Measurements from ENCODE around the gene RAPSN. TPM values are rescaled to one million over a fixed set of nuclear protein-coding genes. Genes with fewer than 3 reads are reported as not detected.

Gene RAPSN
- polyA plus RNA-seq, 1 donor (not counting 4 experiments of a cell fraction or from before 2014, with no cell fraction given), result 0.28 TPM

GRCh38 chr11:47487421-47487820, 38.5 kb upstream of the RAPSN start:
- no peaks in the 10 kb centered on the region for H3K9me3 ChIP-seq (ENCODE audit: control insufficient read depth, low read depth, low read length)
- no peak overlapping the region for H3K4me3 ChIP-seq (ENCODE audit: control insufficient read depth in 2 of 3, extremely low read depth in 1 of 3, insufficient read depth in 2 of 3, low read depth in 1 of 3, low read length in 3 of 3)

DNA sequence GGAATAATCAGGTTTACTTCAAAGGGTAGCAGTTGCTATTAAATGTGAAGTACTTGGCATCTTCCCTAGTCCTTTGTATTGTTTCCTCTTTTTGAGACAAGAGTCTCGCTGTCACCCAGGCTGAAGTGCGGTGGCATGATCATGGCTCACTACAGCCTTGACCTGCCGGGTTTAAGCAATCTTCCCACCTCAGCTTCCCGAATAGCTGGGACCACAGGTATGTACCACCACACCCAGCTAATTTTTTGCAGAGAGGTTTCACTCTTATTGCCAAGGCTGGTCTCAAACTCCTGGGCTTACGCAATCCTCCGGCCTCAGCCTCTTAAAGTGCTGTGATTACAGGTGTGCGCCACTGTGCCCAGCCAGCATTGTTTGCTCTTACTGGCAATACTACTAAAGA, 36.2 kb upstream of the RAPSN start:
- dilution Hi-C loops (cut with MboI; ENCODE audit: extremely low pct_ligation_motif_present, low sequenced_read_pairs), result no loop called here
- H3K4me2 ChIP-seq (ENCODE audit: control insufficient read depth, extremely low read depth, insufficient read depth, low read depth, low read length), result no peak overlapping the region
- no peaks in the 10 kb centered on the region for H3K27me3 ChIP-seq (ENCODE audit: control insufficient read depth, extremely low read depth, insufficient read depth, low read length)
- DNase-seq (ENCODE audit: low read depth, low spot score) (no peak), FAIRE-seq (no peak)
- no peaks in the 10 kb centered on the region for H3K4me1 ChIP-seq (ENCODE audit: control insufficient read depth, extremely low read depth, insufficient read depth, low read length)
- H2AFZ ChIP-seq (ENCODE audit: control insufficient read depth, low read length), result no peak overlapping the region
- H3K79me2 ChIP-seq (ENCODE audit: control insufficient read depth, insufficient read depth, low read length), result peaks cover 13% of the 10 kb centered on the region
- no peak for TF ChIP-seq EZH2 (IDR thresholded peaks at IDR 0.05; ENCODE audit: low read length)
- no peak overlapping the region for H3K4me3 ChIP-seq (ENCODE audit: control insufficient read depth in 2 of 3, extremely low read depth in 1 of 3, insufficient read depth in 2 of 3, low read depth in 1 of 3, low read length in 3 of 3)
- H3K36me3 ChIP-seq (ENCODE audit: control insufficient read depth in 2 of 2, extremely low read depth in 1 of 2, insufficient read depth in 2 of 2, low read length in 2 of 2), result peaks cover 29 to 34% of the 10 kb centered on the region in 2 experiments
- H4K20me1 ChIP-seq (ENCODE audit: control insufficient read depth, extremely low read depth, insufficient read depth, low read length), result peaks cover 3% of the 10 kb centered on the region
- H3K9ac ChIP-seq (ENCODE audit: control insufficient read depth, extremely low read depth, insufficient read depth, low read length), result no peak overlapping the region
- peaks cover 2% of the 10 kb centered on the region for H3K9me1 ChIP-seq (ENCODE audit: control insufficient read depth, extremely low read depth, insufficient read depth, low read length)
- H3K27ac ChIP-seq (ENCODE audit: control insufficient read depth, insufficient read depth, low read length), result no peak overlapping the region
- no peaks in the 10 kb centered on the region for H3K9me3 ChIP-seq (ENCODE audit: control insufficient read depth, low read depth, low read length)

More at GRCh38 chr11:47487421-47487820, 38.5 kb upstream of the RAPSN start:
- no peaks in the 10 kb centered on the region for H3K27me3 ChIP-seq (ENCODE audit: control insufficient read depth, extremely low read depth, insufficient read depth, low read length)
- TF ChIP-seq CTCF (optimal IDR thresholded peaks at IDR 0.05 in 1 of 3, IDR thresholded peaks at IDR 0.05 in 1 of 3, conservative IDR thresholded peaks at IDR 0.05 in 1 of 3; ENCODE audit: extremely low read depth in 1 of 3, insufficient read depth in 2 of 3, low read length in 3 of 3) (no peak), EZH2 (IDR thresholded peaks at IDR 0.05; ENCODE audit: low read length) (no peak)
- no peak for DNase-seq (ENCODE audit: low read depth, low spot score)
- H3K36me3 ChIP-seq (ENCODE audit: control insufficient read depth in 2 of 2, extremely low read depth in 1 of 2, insufficient read depth in 2 of 2, low read length in 2 of 2), result peaks cover 25 to 32% of the 10 kb centered on the region in 2 experiments
- H3K4me2 ChIP-seq (ENCODE audit: control insufficient read depth, extremely low read depth, insufficient read depth, low read depth, low read length), result no peak overlapping the region
- no peak for FAIRE-seq
- peaks cover 30% of the 10 kb centered on the region for H3K79me2 ChIP-seq (ENCODE audit: control insufficient read depth, insufficient read depth, low read length)
- H3K4me1 ChIP-seq (ENCODE audit: control insufficient read depth, extremely low read depth, insufficient read depth, low read length), result no peaks in the 10 kb centered on the region
- H2AFZ ChIP-seq (ENCODE audit: control insufficient read depth, low read length), result no peak overlapping the region
- no peak overlapping the region for H3K27ac ChIP-seq (ENCODE audit: control insufficient read depth, insufficient read depth, low read length)
- peaks cover 2% of the 10 kb centered on the region for H3K9me1 ChIP-seq (ENCODE audit: control insufficient read depth, extremely low read depth, insufficient read depth, low read length)
- dilution Hi-C loops (cut with MboI; ENCODE audit: extremely low pct_ligation_motif_present, low sequenced_read_pairs), result no loop called here
- H4K20me1 ChIP-seq (ENCODE audit: control insufficient read depth, extremely low read depth, insufficient read depth, low read length), result peaks cover 3% of the 10 kb centered on the region
- H3K9ac ChIP-seq (ENCODE audit: control insufficient read depth, extremely low read depth, insufficient read depth, low read length), result no peak overlapping the region

DNA sequence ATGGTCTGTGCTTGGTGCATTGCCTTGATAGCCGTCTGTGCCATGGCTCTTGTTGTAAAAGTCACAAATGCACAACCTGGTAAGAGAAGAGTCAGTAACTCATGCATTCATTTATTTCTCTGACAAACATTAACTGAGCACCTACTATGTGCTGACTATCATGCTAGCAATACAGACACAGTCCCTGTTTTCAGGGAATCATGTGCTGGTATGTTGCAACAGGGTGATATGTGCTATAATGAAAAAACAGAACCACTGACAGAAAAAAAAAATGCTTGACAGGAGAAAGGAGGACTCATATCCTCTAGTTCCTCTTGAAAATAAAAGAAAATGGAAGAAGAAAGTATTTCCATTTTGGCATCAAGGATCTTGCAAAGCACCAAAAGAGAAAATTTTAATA, 34.5 kb upstream of the RAPSN start:
- no peak overlapping the region for H3K4me3 ChIP-seq (ENCODE audit: control insufficient read depth in 2 of 3, extremely low read depth in 1 of 3, insufficient read depth in 2 of 3, low read depth in 1 of 3, low read length in 3 of 3)
- H2AFZ ChIP-seq (ENCODE audit: control insufficient read depth, low read length), result no peak overlapping the region
- no peaks in the 10 kb centered on the region for H3K27me3 ChIP-seq (ENCODE audit: control insufficient read depth, extremely low read depth, insufficient read depth, low read length)
- H3K36me3 ChIP-seq (ENCODE audit: control insufficient read depth in 2 of 2, extremely low read depth in 1 of 2, insufficient read depth in 2 of 2, low read length in 2 of 2), result peaks cover 32% of the 10 kb centered on the region in 2 experiments
- H3K4me1 ChIP-seq (ENCODE audit: control insufficient read depth, extremely low read depth, insufficient read depth, low read length), result peaks cover 6% of the 10 kb centered on the region
- H3K27ac ChIP-seq (ENCODE audit: control insufficient read depth, insufficient read depth, low read length), result no peak overlapping the region
- H3K9ac ChIP-seq (ENCODE audit: control insufficient read depth, extremely low read depth, insufficient read depth, low read length), result no peak overlapping the region
- H3K79me2 ChIP-seq (ENCODE audit: control insufficient read depth, insufficient read depth, low read length), result peaks cover 4% of the 10 kb centered on the region
- dilution Hi-C loops (cut with MboI; ENCODE audit: extremely low pct_ligation_motif_present, low sequenced_read_pairs), result no loop called here
- peaks cover 2% of the 10 kb centered on the region for H3K9me1 ChIP-seq (ENCODE audit: control insufficient read depth, extremely low read depth, insufficient read depth, low read length)
- H3K4me2 ChIP-seq (ENCODE audit: control insufficient read depth, extremely low read depth, insufficient read depth, low read depth, low read length), result no peak overlapping the region
- FAIRE-seq (no peak), DNase-seq (ENCODE audit: low read depth, low spot score) (no peak)
- H4K20me1 ChIP-seq (ENCODE audit: control insufficient read depth, extremely low read depth, insufficient read depth, low read length), result no peaks in the 10 kb centered on the region
- no peaks in the 10 kb centered on the region for H3K9me3 ChIP-seq (ENCODE audit: control insufficient read depth, low read depth, low read length)
- no peak for TF ChIP-seq CTCF (optimal IDR thresholded peaks at IDR 0.05 in 1 of 3, IDR thresholded peaks at IDR 0.05 in 1 of 3, conservative IDR thresholded peaks at IDR 0.05 in 1 of 3; ENCODE audit: extremely low read depth in 1 of 3, insufficient read depth in 2 of 3, low read length in 3 of 3)
- TF ChIP-seq EZH2 (IDR thresholded peaks at IDR 0.05; ENCODE audit: low read length), result no peak

All from keratinocyte (primary cell).